ENCODE results near the gene DCST2. TPM values are rescaled to one million over a fixed set of nuclear protein-coding genes. Genes with fewer than 3 reads are reported as not detected.

Gene DCST2
- total RNA-seq, 3 donors from 2014 or later: 1.7 to 3.3 (median 2.3) TPM

GRCh38 chr1:155043301-155043702 lies 9.7 kb upstream of the DCST2 start:
- no peak overlapping the region for H3K4me3 ChIP-seq
- intact Hi-C loops (cut with DNase I, micrococcal nuclease): no loop called here
- H3K9me3 ChIP-seq: no peaks in the 10 kb centered on the region
- no peak for TF ChIP-seq CTCF (IDR thresholded peaks at IDR 0.05)
- H3K36me3 ChIP-seq (ENCODE audit: low read depth): no peaks in the 10 kb centered on the region
- peaks cover 28% of the 10 kb centered on the region for H3K4me1 ChIP-seq (ENCODE audit: low read depth)
- DNase-seq: peak; percentile 76 to 86 (median 83)
- peak; percentile 73 for ATAC-seq

DNA sequence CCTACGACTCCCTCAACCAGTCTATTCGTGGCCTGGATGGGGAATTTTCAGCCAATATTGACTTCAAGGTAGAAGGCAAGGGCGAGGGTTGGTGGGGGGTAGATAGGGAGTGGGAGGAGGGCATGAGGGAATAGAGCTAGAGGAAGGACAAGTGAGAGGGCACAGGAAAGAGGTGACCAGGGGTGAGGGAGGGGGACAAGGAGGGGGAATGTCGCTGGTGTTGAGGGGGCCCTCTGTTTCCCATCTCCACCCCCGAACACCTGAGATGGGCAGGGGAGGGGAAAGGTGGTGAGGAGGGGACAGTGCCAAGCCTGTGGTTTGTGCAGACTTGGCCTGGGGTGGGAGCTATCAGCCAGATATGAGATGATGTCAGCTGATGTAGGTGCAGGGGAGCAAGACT lies 9.2 kb upstream of the DCST2 start:
- Histone ChIP-seq H3K36me3 (ENCODE audit: low read depth) (no peaks in the 10 kb centered on the region), H3K9me3 (no peaks in the 10 kb centered on the region), H3K4me3 (no peak overlapping the region), H3K4me1 (ENCODE audit: low read depth) (peaks cover 34% of the 10 kb centered on the region)
- no peak for DNase-seq
- intact Hi-C loops (cut with DNase I, micrococcal nuclease): no loop called here
- no peak for ATAC-seq
- TF ChIP-seq CTCF (IDR thresholded peaks at IDR 0.05): no peak

GRCh38 chr1:155040358-155041093 lies 6.9 kb upstream of the DCST2 start:
- no peak for TF ChIP-seq CTCF (IDR thresholded peaks at IDR 0.05)
- H3K4me1 ChIP-seq (ENCODE audit: low read depth): peaks cover 34% of the 10 kb centered on the region

DNA sequence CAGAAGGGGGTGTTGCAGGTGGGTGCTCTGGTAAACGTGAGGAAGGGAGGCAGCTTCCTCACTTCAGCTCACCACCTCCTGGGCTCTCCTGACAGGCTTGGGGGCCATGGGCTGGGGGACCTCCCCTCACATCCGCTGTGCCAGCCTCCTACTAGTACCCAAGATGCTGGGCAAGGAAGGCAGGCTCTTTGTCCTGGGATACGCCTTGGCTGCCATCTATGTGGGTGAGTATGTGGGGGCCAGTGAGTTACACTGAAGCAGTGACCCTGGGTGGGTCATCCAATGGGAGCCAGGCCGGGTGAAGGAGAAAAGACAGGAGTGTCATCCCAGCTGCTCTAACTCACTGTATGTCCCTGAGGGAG lies 5.7 kb upstream of the DCST2 start:
- intact Hi-C loops (cut with DNase I, micrococcal nuclease): no loop called here
- H3K4me1 ChIP-seq (ENCODE audit: low read depth): peaks cover 25% of the 10 kb centered on the region
- DNase-seq (no peak), ATAC-seq (no peak)
- no peaks in the 10 kb centered on the region for H3K9me3 ChIP-seq
- H3K4me3 ChIP-seq: no peak overlapping the region
- no peaks in the 10 kb centered on the region for H3K36me3 ChIP-seq (ENCODE audit: low read depth)
- no peak for TF ChIP-seq CTCF (IDR thresholded peaks at IDR 0.05)

More at GRCh38 chr1:155040358-155041093, 6.9 kb upstream of the DCST2 start:
- H3K9me3 ChIP-seq: no peaks in the 10 kb centered on the region
- no peaks in the 10 kb centered on the region for H3K36me3 ChIP-seq (ENCODE audit: low read depth)
- intact Hi-C loops (cut with DNase I, micrococcal nuclease): no loop called here
- ATAC-seq (no peak), DNase-seq (no peak)
- H3K4me3 ChIP-seq: no peak overlapping the region

DNA sequence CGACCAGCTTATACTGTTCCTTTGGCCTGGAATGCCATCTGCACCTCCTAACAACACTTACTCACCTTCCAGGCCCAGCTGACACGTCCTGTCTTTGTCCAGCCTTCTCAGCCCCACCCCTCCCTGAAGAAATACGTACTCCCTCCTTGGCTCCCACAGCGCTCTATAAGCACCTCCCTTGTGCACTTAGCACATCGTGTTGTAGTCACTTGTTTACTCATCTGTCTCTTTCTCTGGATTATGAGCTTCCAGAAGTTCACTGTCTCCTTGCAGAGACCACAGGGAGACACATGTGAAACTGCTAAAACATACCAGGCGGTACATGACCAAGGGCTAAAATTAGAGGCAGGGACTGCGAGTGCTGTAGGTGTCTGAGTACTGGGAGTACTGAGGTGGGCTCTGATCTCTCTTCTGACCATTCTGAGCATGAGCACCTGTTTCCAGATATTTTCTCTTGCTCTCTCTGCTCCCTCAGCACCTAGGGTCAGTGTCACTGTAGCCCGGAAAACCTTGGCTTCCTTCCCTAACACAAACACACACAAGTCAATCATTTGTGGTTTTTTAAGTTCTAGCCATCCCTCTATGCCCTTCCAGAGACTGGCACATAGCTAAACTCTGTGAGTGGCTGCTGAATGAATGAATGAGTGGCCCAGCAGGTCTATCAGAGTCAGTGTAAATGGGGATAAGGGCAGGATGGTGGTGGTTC lies 5.2 kb upstream of the DCST2 start:
- peak in 2 of 3 donors; percentile 64 to 76 for DNase-seq
- Histone ChIP-seq H3K4me3 (no peak overlapping the region), H3K9me3 (no peaks in the 10 kb centered on the region), H3K36me3 (ENCODE audit: low read depth) (no peaks in the 10 kb centered on the region), H3K4me1 (ENCODE audit: low read depth) (peaks cover 20% of the 10 kb centered on the region)
- ATAC-seq: peak; percentile 92
- intact Hi-C loops (cut with DNase I, micrococcal nuclease): no loop called here
- TF ChIP-seq CTCF (IDR thresholded peaks at IDR 0.05): no peak
